GM12891 (cell line): ENCODE data around the gene LIPC.

Experiments used
- DNase-seq: peaks from one replicate; pipeline ENCODE4 v3.0.0; 2011; ENCODE audit warnings: low spot score; ENCODE audit not compliant: insufficient read length
- FAIRE-seq: peaks from 2 replicates; lab custom pipeline; 2011; peaks lifted over from hg19 to GRCh38; lab: Jason Lieb, UNC
- PAX5 ChIP-seq: IDR thresholded peaks from 2 replicates; pipeline ENCODE4 v1.6.1; 2011; ENCODE audit warnings: low read length, moderate library complexity, mild to moderate bottlenecking; ENCODE audit not compliant: insufficient read depth, severe bottlenecking
- POLR2A ChIP-seq: IDR thresholded peaks from 2 replicates; pipeline ENCODE4 v1.6.1; 2011; ENCODE audit warnings: low read depth, low read length, control low read depth
- POLR2AphosphoS5 ChIP-seq: IDR thresholded peaks from 2 replicates; pipeline ENCODE4 v1.6.1; 2011; ENCODE audit warnings: low read depth, low read length, control low read depth
- POU2F2 ChIP-seq: IDR thresholded peaks from 2 replicates; pipeline ENCODE4 v1.6.1; 2011; ENCODE audit warnings: low read depth, mild to moderate bottlenecking, control low read depth, low read length, moderate library complexity
- SPI1 ChIP-seq: IDR thresholded peaks from 2 replicates; pipeline ENCODE4 v1.6.1; 2011; ENCODE audit warnings: low read depth, low read length, control low read depth
- TAF1 ChIP-seq: IDR thresholded peaks from 2 replicates; pipeline ENCODE4 v1.6.1; 2011; ENCODE audit warnings: low read depth, low read length, control low read depth

The LIPC gene

GRCh38 chr15:58418135-58418534, 13.7 kb upstream of the LIPC start:
- FAIRE-seq = no peak
- no peak for DNase-seq
- TF ChIP-seq POU2F2 (no peak), SPI1 (no peak)

GRCh38 chr15:58419803-58420524, 11.8 kb upstream of the LIPC start:
- no peak for FAIRE-seq
- DNase-seq = no peak
- TF ChIP-seq POU2F2 (no peak), TAF1 (no peak), POLR2A (no peak), SPI1 (no peak), POLR2AphosphoS5 (no peak), PAX5 (no peak)

- DNase-seq (no peak), FAIRE-seq (no peak)
- TF ChIP-seq PAX5 = no peak
- TF ChIP-seq POLR2AphosphoS5 = no peak
- no peak for TF ChIP-seq POU2F2
- no peak for TF ChIP-seq TAF1
- TF ChIP-seq SPI1 = no peak
- no peak for TF ChIP-seq POLR2A
These were observed 11.2 kb upstream of the LIPC start for GRCh38 chr15:58420579-58421043.

GRCh38 chr15:58423205-58423604, 8.6 kb upstream of the LIPC start:
- no peak for DNase-seq
- TF ChIP-seq TAF1 (no peak), POLR2A (no peak)
- no peak for FAIRE-seq

GRCh38 chr15:58423831-58424608, 7.8 kb upstream of the LIPC start:
- TF ChIP-seq POLR2AphosphoS5 (no peak), POLR2A (no peak), TAF1 (no peak), POU2F2 (no peak), SPI1 (no peak), PAX5 (no peak)

GRCh38 chr15:58424722-58425121, 7.1 kb upstream of the LIPC start:
- FAIRE-seq = no peak
- TF ChIP-seq SPI1 = no peak
- TF ChIP-seq POLR2AphosphoS5 = no peak
- no peak for TF ChIP-seq TAF1
- TF ChIP-seq POLR2A = no peak
- no peak for TF ChIP-seq POU2F2
- no peak for TF ChIP-seq PAX5
- DNase-seq = no peak

More at GRCh38 chr15:58423831-58424608, 7.8 kb upstream of the LIPC start:
- DNase-seq (no peak), FAIRE-seq (no peak)

GRCh38 chr15:58425185-58425584, 6.6 kb upstream of the LIPC start:
- FAIRE-seq (no peak), DNase-seq (no peak)
- TF ChIP-seq POLR2AphosphoS5 = no peak
- no peak for TF ChIP-seq TAF1
- TF ChIP-seq SPI1 = no peak
- no peak for TF ChIP-seq POU2F2
- TF ChIP-seq POLR2A = no peak
- no peak for TF ChIP-seq PAX5

GRCh38 chr15:58425834-58426233, 6.0 kb upstream of the LIPC start:
- DNase-seq (no peak), FAIRE-seq (no peak)
- TF ChIP-seq POU2F2 (no peak), POLR2AphosphoS5 (no peak), POLR2A (no peak), SPI1 (no peak), PAX5 (no peak), TAF1 (no peak)

GRCh38 chr15:58426501-58426900, 5.3 kb upstream of the LIPC start:
- TF ChIP-seq POU2F2 (no peak), SPI1 (no peak)
- DNase-seq (no peak), FAIRE-seq (no peak)

GRCh38 chr15:58427987-58428386, 3.8 kb upstream of the LIPC start:
- DNase-seq = no peak
- no peak for FAIRE-seq
- TF ChIP-seq SPI1 (no peak), TAF1 (no peak), POLR2AphosphoS5 (no peak)
